GM21447 (cell line): Measurements from ENCODE around the gene ZNF423.
A peak's percentile ranks its signal among the peaks of the same experiment; 100 is the strongest.

ENCODE experiments used
- ATAC-seq: cut with Tn5 transposase; IDR thresholded peaks from one replicate; pipeline ENCODE4 v1.9.1; 2021; ENCODE audit not compliant: unreplicated experiment

Gene ZNF423

GRCh38 chr16:49590166-49590871, 265.6 kb downstream of the ZNF423 start:
- ATAC-seq, result no peak

GRCh38 chr16:49589544-49590031, 266.3 kb downstream of the ZNF423 start:
- no peak for ATAC-seq

- ATAC-seq, result no peak
These were observed 267.1 kb downstream of the ZNF423 start for GRCh38 chr16:49588729-49589384.

- ATAC-seq, result no peak
These were observed 267.9 kb downstream of the ZNF423 start for GRCh38 chr16:49588026-49588425.

GRCh38 chr16:49587511-49587910, 268.4 kb downstream of the ZNF423 start:
- ATAC-seq, result no peak

- no peak for ATAC-seq
These were observed 269.2 kb downstream of the ZNF423 start for GRCh38 chr16:49586466-49587450.

GRCh38 chr16:49585143-49585832, 270.6 kb downstream of the ZNF423 start:
- ATAC-seq, result no peak

GRCh38 chr16:49583911-49584310, 272.0 kb downstream of the ZNF423 start:
- no peak for ATAC-seq

GRCh38 chr16:49581630-49582298, 274.1 kb downstream of the ZNF423 start:
- no peak for ATAC-seq

- no peak for ATAC-seq
These were observed 275.1 kb downstream of the ZNF423 start for GRCh38 chr16:49580751-49581303.

- ATAC-seq, result no peak
These were observed 277.4 kb downstream of the ZNF423 start for GRCh38 chr16:49578435-49579024.

GRCh38 chr16:49578018-49578417, 277.9 kb downstream of the ZNF423 start:
- ATAC-seq, result no peak

GRCh38 chr16:49576941-49577340, 279.0 kb downstream of the ZNF423 start:
- ATAC-seq, result no peak

GRCh38 chr16:49576173-49576494, 279.8 kb downstream of the ZNF423 start:
- ATAC-seq, result no peak

- ATAC-seq, result peak; percentile 97
These were observed 280.4 kb downstream of the ZNF423 start for GRCh38 chr16:49575346-49576172.

GRCh38 chr16:49574826-49575225, 281.1 kb downstream of the ZNF423 start:
- ATAC-seq, result no peak

- ATAC-seq, result no peak
These were observed 288.0 kb downstream of the ZNF423 start for GRCh38 chr16:49567950-49568349.

GRCh38 chr16:49566432-49566831, 289.5 kb downstream of the ZNF423 start:
- no peak for ATAC-seq
